Measurements from ENCODE around the gene ROM1.
A peak's percentile ranks its signal among the peaks of the same experiment; 100 is the strongest.

The ROM1 gene

DNA sequence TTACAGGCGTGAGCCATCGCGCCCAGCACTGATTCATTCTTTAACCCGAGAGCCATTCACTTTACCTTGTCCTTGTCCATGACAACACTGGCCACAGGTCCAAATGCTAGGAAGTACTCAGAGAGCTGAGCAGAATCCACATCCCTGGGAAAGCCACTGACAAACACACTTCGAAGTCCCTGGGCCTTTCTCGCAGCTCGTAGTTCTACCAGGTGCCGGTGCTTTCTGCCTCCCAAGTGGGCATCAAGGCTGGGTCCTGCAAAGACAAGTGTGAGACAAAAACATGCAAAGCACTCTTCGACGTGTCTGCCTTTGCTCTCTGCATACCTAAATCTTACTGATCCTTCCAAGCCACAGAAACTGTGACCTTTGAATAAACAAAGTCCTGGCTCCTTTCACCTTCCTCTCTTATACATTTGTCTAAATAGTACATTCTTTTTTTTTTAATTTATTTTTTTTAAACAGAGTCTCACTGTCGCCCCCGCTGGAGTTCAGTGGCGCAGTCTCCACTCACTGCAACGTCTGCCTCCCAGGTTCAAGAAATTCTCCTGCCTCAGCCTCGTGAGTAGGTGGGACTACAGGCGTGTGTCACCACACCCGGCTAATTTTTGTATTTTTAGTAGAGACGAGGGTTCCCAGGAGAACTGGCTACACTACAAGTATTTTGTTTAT, 24.0 kb upstream of the ROM1 start:
- Mint-ChIP-seq H3K27me3 (ENCODE audit: low read depth, poor library complexity) (no peaks in the 10 kb centered on the region), H3K36me3 (ENCODE audit: low read depth) (peaks cover 23% of the 10 kb centered on the region), H3K4me1 (peaks cover 39% of the 10 kb centered on the region), H3K4me3 (peak overlapping the region; percentile 99), H3K27ac (no peak overlapping the region), H3K9me3 (no peaks in the 10 kb centered on the region)
- no peak for DNase-seq
- TF ChIP-seq, protein P1, sequence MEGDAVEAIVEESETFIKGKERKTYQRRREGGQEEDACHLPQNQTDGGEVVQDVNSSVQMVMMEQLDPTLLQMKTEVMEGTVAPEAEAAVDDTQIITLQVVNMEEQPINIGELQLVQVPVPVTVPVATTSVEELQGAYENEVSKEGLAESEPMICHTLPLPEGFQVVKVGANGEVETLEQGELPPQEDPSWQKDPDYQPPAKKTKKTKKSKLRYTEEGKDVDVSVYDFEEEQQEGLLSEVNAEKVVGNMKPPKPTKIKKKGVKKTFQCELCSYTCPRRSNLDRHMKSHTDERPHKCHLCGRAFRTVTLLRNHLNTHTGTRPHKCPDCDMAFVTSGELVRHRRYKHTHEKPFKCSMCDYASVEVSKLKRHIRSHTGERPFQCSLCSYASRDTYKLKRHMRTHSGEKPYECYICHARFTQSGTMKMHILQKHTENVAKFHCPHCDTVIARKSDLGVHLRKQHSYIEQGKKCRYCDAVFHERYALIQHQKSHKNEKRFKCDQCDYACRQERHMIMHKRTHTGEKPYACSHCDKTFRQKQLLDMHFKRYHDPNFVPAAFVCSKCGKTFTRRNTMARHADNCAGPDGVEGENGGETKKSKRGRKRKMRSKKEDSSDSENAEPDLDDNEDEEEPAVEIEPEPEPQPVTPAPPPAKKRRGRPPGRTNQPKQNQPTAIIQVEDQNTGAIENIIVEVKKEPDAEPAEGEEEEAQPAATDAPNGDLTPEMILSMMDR (IDR thresholded peaks at IDR 0.05), result peak; percentile 31

DNA sequence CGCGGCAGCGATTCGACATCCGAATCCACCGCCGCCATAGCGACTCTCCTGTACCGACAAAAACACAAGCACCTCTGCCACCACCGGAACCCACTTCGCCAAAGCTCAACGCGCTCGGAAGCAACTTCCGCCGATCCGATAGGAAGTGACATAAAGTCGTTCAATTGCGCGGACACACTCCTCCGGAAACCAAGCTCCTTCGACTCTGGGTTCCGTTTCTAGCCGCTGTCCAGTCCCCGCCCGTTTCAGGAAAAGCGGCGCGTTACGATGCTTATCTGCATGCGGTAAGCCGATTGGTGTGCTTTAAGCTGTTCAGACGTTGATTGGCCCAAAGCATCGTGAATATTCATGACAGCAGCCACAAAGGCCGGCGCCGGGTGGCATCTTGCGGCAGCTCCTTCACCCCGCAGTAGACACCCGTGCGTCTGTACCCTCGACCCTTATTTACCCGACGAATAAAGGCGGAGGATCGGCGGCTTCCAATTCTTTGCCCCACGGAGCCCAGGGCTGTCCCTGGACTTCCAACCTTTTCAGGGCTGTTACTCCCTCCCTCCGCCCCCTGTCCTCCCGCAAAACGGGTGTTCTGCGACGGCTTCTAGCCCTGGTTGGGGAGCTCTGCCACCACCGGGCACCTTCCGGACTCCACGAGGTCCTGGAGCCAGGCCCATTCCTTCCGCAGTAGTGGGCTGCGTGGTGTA, 21.5 kb upstream of the ROM1 start, which contains the start of gene TUT1:
Gene TUT1, minus strand, starts transcription at position 76 of the 698 bp plus-strand sequence. Its CDS starts 38 bp downstream, at position 38.
- peak within 1 kb of the TSS; percentile 99 for H3K4me3 Mint-ChIP-seq
- H3K27me3 Mint-ChIP-seq (ENCODE audit: low read depth, poor library complexity), result no peaks in the 10 kb centered on the region
- H3K4me1 Mint-ChIP-seq, result peaks cover 39% of the 10 kb centered on the region
- TF ChIP-seq, protein P1 (IDR thresholded peaks at IDR 0.05), result no peak
- DNase-seq, result peak; percentile 91
- H3K9me3 Mint-ChIP-seq, result no peaks in the 10 kb centered on the region
- H3K27ac Mint-ChIP-seq, result peak within 1 kb of the TSS; percentile 98
- H3K36me3 Mint-ChIP-seq (ENCODE audit: low read depth), result peaks cover 32% of the 10 kb centered on the region

DNA sequence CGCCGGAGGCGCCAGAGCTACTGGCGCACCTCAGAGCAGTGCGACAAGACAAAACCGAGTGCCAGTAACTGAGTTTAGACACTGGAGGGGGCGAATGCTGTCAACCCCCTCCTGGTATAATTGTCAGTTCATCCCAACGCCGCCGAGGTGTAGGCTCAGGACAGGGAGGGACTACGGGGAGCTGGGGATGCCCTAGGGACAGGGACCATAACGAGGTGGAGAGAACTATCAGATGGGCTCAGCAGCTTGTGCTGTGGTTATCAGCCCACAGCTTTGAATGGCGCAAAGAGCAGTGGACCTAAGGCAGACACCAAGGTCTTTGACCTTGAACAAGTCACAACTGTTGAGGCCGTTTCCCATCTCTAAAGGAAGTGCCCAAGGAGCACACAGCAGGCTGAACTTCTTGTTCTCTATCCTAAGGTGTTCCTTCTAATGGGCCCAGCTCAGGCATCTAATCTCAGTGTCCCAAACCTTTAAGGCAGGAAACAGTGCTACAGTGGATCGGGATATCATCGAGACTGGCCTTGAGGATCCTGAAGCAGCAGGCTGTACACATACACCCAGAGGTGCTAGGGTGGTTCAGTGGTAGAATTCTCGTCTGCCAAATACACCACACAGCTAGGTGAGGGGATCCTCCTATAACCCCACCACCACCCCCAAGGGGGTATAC, 20.8 kb upstream of the ROM1 start:
- Mint-ChIP-seq H3K4me3 (peak overlapping the region; percentile 99), H3K27ac (peak overlapping the region; percentile 95), H3K9me3 (no peaks in the 10 kb centered on the region), H3K27me3 (ENCODE audit: low read depth, poor library complexity) (no peaks in the 10 kb centered on the region), H3K36me3 (ENCODE audit: low read depth) (peaks cover 39% of the 10 kb centered on the region), H3K4me1 (peaks cover 42% of the 10 kb centered on the region)
- TF ChIP-seq, protein P1 (IDR thresholded peaks at IDR 0.05), result no peak
- no peak for DNase-seq

GRCh38 chr11:62592989-62593421, 20.1 kb upstream of the ROM1 start:
- TF ChIP-seq, protein P1 (IDR thresholded peaks at IDR 0.05), result no peak
- H3K9me3 Mint-ChIP-seq, result no peaks in the 10 kb centered on the region
- no peaks in the 10 kb centered on the region for H3K27me3 Mint-ChIP-seq (ENCODE audit: low read depth, poor library complexity)
- peaks cover 49% of the 10 kb centered on the region for H3K4me1 Mint-ChIP-seq
- DNase-seq, result no peak
- peak overlapping the region; percentile 38 for H3K4me3 Mint-ChIP-seq
- peaks cover 46% of the 10 kb centered on the region for H3K36me3 Mint-ChIP-seq (ENCODE audit: low read depth)
- peak overlapping the region; percentile 64 for H3K27ac Mint-ChIP-seq

DNA sequence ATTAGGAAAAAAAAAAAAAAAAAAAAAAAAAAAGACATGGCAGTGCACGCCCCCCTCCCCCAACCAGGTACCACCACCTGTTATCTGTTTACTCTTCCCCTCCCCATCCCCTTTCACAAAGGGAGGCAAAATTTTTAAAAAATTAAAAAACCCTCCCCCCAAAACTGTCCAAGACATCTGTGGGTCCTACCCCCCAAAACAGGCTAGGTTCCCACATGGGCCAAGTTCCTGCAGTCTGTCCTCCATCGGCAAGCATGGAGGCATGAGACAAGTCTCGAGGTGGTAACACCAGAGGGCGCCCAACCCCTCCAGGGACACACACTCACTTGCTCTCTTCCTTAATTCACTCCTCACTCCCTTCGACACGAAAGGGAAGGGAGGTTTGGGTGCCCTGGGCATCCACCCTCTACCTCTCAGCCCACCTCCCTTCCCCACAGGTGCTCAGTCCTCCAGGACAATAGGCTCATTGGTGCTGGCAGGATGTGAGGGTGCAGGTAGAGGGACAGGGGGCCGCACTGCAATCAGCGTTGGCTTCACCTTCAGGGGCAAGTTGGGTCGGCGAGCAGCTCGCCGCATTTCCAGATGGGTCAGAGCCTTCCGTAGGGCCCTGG, 19.5 kb upstream of the ROM1 start:
- Mint-ChIP-seq H3K4me1 (peaks cover 54% of the 10 kb centered on the region), H3K4me3 (peak overlapping the region; percentile 70), H3K27me3 (ENCODE audit: low read depth, poor library complexity) (peaks cover 3% of the 10 kb centered on the region), H3K27ac (peak overlapping the region; percentile 62), H3K9me3 (no peaks in the 10 kb centered on the region), H3K36me3 (ENCODE audit: low read depth) (peaks cover 51% of the 10 kb centered on the region)
- peak; percentile 76 for DNase-seq
- TF ChIP-seq, protein P1 (IDR thresholded peaks at IDR 0.05), result peak; percentile 46

Data from nephron progenitor cell (in vitro differentiated cells).